ENCODE data around the gene ZNF605. TPM values are rescaled to one million over a fixed set of nuclear protein-coding genes. Genes with fewer than 3 reads are reported as not detected.
A peak's percentile ranks its signal among the peaks of the same experiment; 100 is the strongest.

Gene ZNF605
- total and polyA plus RNA-seq, 2 donors (not counting 3 experiments of a cell fraction or from before 2014, with no cell fraction given) = 2.4 to 11.3 TPM

DNA sequence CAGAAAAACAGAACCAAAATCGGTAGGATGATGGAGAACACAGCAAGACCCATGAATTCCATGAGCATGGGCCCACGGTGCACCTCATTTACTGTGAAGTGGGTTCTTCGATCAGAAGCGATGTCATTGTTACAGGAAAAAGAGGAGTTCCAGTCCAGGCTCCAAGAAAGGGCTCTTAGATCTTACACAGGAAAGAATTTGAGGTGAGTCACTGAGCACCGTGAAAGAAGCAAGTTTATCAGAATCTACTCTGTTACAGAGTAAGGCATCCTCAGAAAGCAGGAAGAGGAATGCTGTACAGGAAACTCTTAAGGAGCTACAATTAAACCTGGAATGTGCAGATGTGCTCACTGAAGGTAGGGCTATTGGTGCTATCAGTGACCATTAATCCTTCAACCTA is 57.1 kb downstream of the ZNF605 start:
- Histone ChIP-seq H3K9me1 (replicated peaks; ENCODE audit: control insufficient read depth, extremely low read depth, insufficient read depth, low read length) (no peaks in the 10 kb centered on the region), H3K27me3 (ENCODE audit: control insufficient read depth in 2 of 2, insufficient read depth in 2 of 2, low read length in 2 of 2) (no peaks in the 10 kb centered on the region), H3K4me1 (ENCODE audit: control insufficient read depth, extremely low read depth, insufficient read depth, low read length) (no peaks in the 10 kb centered on the region), H3K4me2 (ENCODE audit: insufficient read depth, low read length) (no peak overlapping the region), H3K9me3 (replicated peaks; ENCODE audit: control insufficient read depth, insufficient read depth, low read length) (no peaks in the 10 kb centered on the region), H2AFZ (ENCODE audit: low read depth, low read length) (no peak overlapping the region), H3K4me3 (replicated peaks in 1 of 3; ENCODE audit: insufficient read depth in 1 of 3, low read depth in 1 of 3, low read length in 3 of 3) (no peak overlapping the region), H3K27ac (ENCODE audit: insufficient read depth, low read depth, low read length) (peak overlapping the region; percentile 26), H4K20me1 (replicated peaks; ENCODE audit: control insufficient read depth, extremely low read depth, insufficient read depth, low read length) (no peaks in the 10 kb centered on the region), H3K79me2 (ENCODE audit: control insufficient read depth, insufficient read depth, low read length) (no peaks in the 10 kb centered on the region), H3K36me3 (ENCODE audit: control insufficient read depth in 2 of 2, extremely low read depth in 1 of 2, insufficient read depth in 2 of 2, low read length in 2 of 2) (no peaks in the 10 kb centered on the region), H3K9ac (replicated peaks; ENCODE audit: extremely low read depth, insufficient read depth, low read length) (no peak overlapping the region)
- ChIA-PET POLR2A (interaction anchor here (0.5 kb wide), 1 partner anchor 949 kb away, joined by 4 read pairs; the partner anchor contains the start of gene EP400), CTCF (interaction anchor here (1.3 kb wide), 1 partner anchor 10 kb away, joined by 3 read pairs; no protein-coding TSS in a partner anchor)
- FAIRE-seq = peak; percentile 48
- DNase-seq (ENCODE audit: low read depth, low spot score) = peak; percentile 10
- dilution Hi-C loops (cut with MboI; ENCODE audit: extremely low pct_ligation_motif_present, low sequenced_read_pairs) = no loop called here
- intact Hi-C loops (cut with micrococcal nuclease) = no loop called here
- BruUV-seq (replicated peaks) = no TSS peak
- TF ChIP-seq FOS (IDR thresholded peaks at IDR 0.05; ENCODE audit: borderline replicate concordance, insufficient read depth, low read length) (peak; percentile 24), GATA2 (IDR thresholded peaks at IDR 0.05; ENCODE audit: insufficient read depth, insufficient read length, low read depth, low read length) (no peak)

DNA sequence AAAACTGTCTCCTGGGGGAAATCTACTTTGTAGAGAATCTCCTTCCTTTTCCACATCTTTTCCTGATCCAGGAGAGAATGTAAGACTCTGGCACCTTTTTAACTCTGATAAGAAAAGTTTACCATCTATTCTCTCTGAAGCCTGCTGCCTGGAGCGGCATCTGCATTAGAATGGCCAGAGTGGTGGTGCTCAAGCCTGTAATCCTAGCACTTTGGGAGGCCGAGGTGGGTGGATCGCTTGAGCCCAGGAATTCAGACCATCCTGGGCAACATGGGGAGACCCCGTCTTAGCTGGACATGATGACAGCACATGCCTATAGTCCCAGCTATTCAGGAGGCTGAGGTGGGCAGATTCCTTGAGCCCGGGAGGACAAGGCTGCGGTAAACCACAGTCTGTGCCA is 67.3 kb downstream of the ZNF605 start:
- no peaks in the 10 kb centered on the region for H3K36me3 ChIP-seq (ENCODE audit: control insufficient read depth in 2 of 2, extremely low read depth in 1 of 2, insufficient read depth in 2 of 2, low read length in 2 of 2)
- intact Hi-C loops (cut with micrococcal nuclease) = no loop called here

More for the DNA sequence above, 67.3 kb downstream of the ZNF605 start:
- ChIA-PET POLR2A (no interaction called here), CTCF (interaction anchor here (1.2 kb wide), 1 partner anchor 11 kb away, joined by 3 read pairs; no protein-coding TSS in a partner anchor)
- Histone ChIP-seq H3K9me3 (replicated peaks; ENCODE audit: control insufficient read depth, insufficient read depth, low read length) (no peaks in the 10 kb centered on the region), H3K4me2 (ENCODE audit: insufficient read depth, low read length) (no peak overlapping the region), H3K27me3 (ENCODE audit: control insufficient read depth in 2 of 2, insufficient read depth in 2 of 2, low read length in 2 of 2) (no peaks in the 10 kb centered on the region), H3K4me1 (ENCODE audit: control insufficient read depth, extremely low read depth, insufficient read depth, low read length) (no peaks in the 10 kb centered on the region), H4K20me1 (replicated peaks; ENCODE audit: control insufficient read depth, extremely low read depth, insufficient read depth, low read length) (no peaks in the 10 kb centered on the region), H3K79me2 (ENCODE audit: control insufficient read depth, insufficient read depth, low read length) (peaks cover 13% of the 10 kb centered on the region), H3K27ac (ENCODE audit: insufficient read depth, low read depth, low read length) (no peak overlapping the region), H3K4me3 (replicated peaks in 1 of 3; ENCODE audit: insufficient read depth in 1 of 3, low read depth in 1 of 3, low read length in 3 of 3) (no peak overlapping the region), H3K9me1 (replicated peaks; ENCODE audit: control insufficient read depth, extremely low read depth, insufficient read depth, low read length) (no peaks in the 10 kb centered on the region), H3K9ac (replicated peaks; ENCODE audit: extremely low read depth, insufficient read depth, low read length) (no peak overlapping the region), H2AFZ (ENCODE audit: low read depth, low read length) (no peak overlapping the region)
- dilution Hi-C loops (cut with MboI; ENCODE audit: extremely low pct_ligation_motif_present, low sequenced_read_pairs) = no loop called here
- BruUV-seq (replicated peaks) = no TSS peak
- FAIRE-seq (no peak), DNase-seq (ENCODE audit: low read depth, low spot score) (no peak)
- TF ChIP-seq, protein P1, sequence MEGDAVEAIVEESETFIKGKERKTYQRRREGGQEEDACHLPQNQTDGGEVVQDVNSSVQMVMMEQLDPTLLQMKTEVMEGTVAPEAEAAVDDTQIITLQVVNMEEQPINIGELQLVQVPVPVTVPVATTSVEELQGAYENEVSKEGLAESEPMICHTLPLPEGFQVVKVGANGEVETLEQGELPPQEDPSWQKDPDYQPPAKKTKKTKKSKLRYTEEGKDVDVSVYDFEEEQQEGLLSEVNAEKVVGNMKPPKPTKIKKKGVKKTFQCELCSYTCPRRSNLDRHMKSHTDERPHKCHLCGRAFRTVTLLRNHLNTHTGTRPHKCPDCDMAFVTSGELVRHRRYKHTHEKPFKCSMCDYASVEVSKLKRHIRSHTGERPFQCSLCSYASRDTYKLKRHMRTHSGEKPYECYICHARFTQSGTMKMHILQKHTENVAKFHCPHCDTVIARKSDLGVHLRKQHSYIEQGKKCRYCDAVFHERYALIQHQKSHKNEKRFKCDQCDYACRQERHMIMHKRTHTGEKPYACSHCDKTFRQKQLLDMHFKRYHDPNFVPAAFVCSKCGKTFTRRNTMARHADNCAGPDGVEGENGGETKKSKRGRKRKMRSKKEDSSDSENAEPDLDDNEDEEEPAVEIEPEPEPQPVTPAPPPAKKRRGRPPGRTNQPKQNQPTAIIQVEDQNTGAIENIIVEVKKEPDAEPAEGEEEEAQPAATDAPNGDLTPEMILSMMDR (IDR thresholded peaks at IDR 0.05; ENCODE audit: extremely low read depth in 1 of 2, insufficient read depth in 1 of 2, low read depth in 1 of 2, low read length in 2 of 2) = no peak
- TF ChIP-seq POLR2A (IDR thresholded peaks at IDR 0.05; ENCODE audit: low read depth, low read length) (no peak), JUN (IDR thresholded peaks at IDR 0.05; ENCODE audit: borderline replicate concordance, insufficient read depth, insufficient read length, low read depth) (no peak), EZH2 (IDR thresholded peaks at IDR 0.05; ENCODE audit: borderline replicate concordance, low read depth, low read length, severe bottlenecking) (no peak), POLR2AphosphoS5 (IDR thresholded peaks at IDR 0.05; ENCODE audit: insufficient read depth, low read depth, low read length) (no peak), GATA2 (IDR thresholded peaks at IDR 0.05; ENCODE audit: insufficient read depth, insufficient read length, low read depth, low read length) (no peak), FOS (IDR thresholded peaks at IDR 0.05; ENCODE audit: borderline replicate concordance, insufficient read depth, low read length) (no peak), MYC (IDR thresholded peaks at IDR 0.05; ENCODE audit: low read depth, low read length) (no peak)
- TF ChIP-seq, protein P2, sequence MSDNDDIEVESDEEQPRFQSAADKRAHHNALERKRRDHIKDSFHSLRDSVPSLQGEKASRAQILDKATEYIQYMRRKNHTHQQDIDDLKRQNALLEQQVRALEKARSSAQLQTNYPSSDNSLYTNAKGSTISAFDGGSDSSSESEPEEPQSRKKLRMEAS (IDR thresholded peaks at IDR 0.05; ENCODE audit: insufficient read depth, insufficient read length) = no peak
